GM18505 (cell line): ENCODE results near the gene SUPT4H1.

ENCODE experiments used
- ATAC-seq: cut with Tn5 transposase; IDR thresholded peaks from one replicate; pipeline ENCODE4 v1.9.1; 2021; ENCODE audit not compliant: unreplicated experiment
- POLR2A ChIP-seq: IDR thresholded peaks from 4 replicates; pipeline ENCODE4 v1.6.1; 2011; ENCODE audit warnings: borderline replicate concordance; ENCODE audit not compliant: insufficient read depth, insufficient read length; ENCODE audit errors: extremely low read depth

The SUPT4H1 gene

DNA sequence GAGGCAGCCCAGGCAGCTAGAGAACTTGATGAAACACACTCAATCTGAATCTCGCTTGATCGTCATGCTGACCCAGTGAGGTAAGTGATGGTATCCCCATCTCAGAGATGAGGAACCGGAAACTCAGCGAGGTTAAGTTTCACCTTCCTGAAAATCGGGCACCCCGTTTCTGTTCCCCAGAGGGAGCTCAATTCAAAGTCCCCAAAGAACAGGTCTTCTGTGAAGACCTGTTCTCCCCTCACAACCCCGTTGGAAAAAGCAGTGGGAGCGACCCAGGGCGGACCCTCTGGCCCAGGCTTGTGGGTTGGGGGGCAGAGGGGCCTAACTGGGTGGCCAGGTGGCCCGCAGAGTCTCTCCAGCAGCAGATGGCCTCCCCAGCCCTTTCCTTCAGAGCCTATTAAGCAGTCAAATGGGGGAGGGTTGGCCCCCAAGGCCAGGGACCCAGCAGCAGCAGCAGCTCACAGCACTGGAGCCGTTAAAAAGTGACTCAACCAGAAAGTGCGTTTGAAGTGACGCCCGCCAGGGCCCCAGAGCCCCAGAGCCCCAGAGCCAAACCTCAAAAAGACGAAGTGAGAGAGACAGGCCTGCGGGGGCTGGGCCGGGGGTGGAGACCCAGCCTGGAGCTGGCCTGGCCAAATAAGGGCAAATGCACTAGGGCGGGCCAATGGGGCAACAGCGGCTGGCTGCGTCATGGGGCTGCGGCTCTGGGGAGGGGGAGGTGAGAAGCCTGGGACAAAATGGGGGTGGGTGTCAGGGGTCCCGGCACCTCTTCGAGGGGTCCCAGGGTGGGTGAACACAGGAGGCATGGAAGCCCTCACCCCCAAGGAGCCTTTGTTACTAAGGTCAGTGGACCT, 14.2 kb downstream of the SUPT4H1 start:
- peak; percentile 54 for ATAC-seq
- TF ChIP-seq POLR2A = no peak

- ATAC-seq = no peak
- no peak for TF ChIP-seq POLR2A
These were observed 14.8 kb downstream of the SUPT4H1 start for GRCh38 chr17:58337210-58337599.

- ATAC-seq = no peak
- TF ChIP-seq POLR2A = no peak
These were observed 15.4 kb downstream of the SUPT4H1 start for GRCh38 chr17:58336456-58337209.

DNA sequence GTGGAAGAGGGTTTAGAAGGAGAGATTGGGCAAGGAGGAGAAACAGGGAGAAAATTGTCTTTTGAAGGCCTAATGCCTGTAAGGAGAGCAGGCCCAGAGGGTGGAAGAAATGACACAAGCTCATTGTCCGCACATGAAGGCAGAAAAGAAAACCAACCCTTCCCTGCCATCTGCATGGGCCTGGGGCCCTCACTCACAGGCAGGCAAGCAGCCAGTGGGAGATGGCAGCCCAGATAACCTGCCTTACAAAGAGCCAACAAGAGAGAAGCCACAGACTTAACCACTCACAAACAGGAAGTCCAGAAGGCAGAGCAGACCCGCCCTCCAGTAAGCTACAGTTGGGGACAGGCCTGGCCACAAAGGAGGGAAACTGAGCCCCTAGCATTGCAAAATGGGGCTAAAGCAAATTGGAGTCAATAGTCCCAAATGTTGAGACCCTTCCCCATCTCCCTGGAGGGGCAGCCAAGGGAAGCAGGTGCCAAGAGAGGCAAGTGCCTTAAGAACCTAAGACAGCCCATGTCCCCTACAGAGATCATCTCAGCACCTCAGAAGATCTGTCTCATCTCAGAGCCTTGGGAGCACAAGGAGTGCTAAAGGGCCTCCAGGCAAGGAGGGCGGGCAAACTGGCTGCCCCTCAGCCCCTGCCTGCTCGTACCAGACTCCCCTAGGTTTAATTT, 16.1 kb downstream of the SUPT4H1 start:
- TF ChIP-seq POLR2A = no peak
- no peak for ATAC-seq

DNA sequence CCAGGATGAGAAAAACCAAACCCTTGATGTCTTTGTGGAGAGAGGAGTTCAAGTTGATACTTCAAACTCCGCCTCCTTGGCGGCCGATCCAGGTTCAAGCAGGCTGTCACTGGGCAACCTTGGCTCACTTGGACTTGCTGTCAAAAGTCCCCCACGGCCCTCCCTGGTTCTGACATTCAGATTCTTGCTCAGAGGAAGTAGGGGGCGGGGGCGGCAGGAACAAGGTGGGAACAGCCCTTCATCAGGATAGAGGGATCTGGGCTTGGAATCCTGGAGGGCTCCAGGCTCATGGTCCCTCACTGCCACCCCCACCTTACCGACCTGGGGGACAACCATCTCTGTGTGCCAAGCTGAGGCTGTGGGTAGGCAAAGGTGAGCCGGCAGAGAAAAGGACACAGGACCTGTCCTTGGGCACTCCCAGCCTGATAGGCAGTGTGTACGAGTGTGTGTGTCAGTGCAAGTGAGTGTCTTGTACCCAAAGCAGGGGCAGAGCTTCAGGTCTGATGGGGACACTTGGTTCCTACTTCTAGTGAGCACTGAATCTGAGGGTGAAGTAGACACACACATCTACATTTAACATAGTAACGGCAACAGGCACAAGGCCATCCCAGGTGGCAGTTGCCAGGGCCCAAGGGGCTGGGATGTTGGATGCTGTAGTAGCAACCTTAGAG, 16.8 kb downstream of the SUPT4H1 start:
- ATAC-seq = no peak
- TF ChIP-seq POLR2A = no peak

DNA sequence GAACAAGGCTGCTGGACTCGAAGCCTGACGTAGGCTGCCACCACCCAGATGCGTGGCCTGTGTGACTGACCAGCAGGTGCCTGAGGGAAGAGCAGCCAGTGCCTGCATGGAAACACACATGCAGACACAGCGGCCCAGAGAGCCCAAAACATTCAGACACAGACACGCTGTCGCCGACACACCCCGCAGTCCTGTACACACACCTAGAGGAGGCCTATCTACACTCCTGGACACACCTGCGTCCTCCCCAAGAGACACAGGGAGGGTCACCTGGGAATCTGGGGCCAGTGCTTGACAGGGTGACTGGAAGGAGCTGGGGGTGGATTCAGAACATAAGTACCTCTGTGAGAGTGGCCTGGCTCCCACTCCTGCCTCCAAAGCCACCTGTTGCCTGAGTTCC, 17.3 kb downstream of the SUPT4H1 start:
- TF ChIP-seq POLR2A = no peak
- ATAC-seq = no peak

- no peak for TF ChIP-seq POLR2A
- no peak for ATAC-seq
These were observed 17.7 kb downstream of the SUPT4H1 start for GRCh38 chr17:58334256-58334655.

GRCh38 chr17:58333736-58334207, 18.2 kb downstream of the SUPT4H1 start:
- no peak for TF ChIP-seq POLR2A
- ATAC-seq = no peak

- no peak for ATAC-seq
- no peak for TF ChIP-seq POLR2A
These were observed 18.9 kb downstream of the SUPT4H1 start for GRCh38 chr17:58332778-58333735.

DNA sequence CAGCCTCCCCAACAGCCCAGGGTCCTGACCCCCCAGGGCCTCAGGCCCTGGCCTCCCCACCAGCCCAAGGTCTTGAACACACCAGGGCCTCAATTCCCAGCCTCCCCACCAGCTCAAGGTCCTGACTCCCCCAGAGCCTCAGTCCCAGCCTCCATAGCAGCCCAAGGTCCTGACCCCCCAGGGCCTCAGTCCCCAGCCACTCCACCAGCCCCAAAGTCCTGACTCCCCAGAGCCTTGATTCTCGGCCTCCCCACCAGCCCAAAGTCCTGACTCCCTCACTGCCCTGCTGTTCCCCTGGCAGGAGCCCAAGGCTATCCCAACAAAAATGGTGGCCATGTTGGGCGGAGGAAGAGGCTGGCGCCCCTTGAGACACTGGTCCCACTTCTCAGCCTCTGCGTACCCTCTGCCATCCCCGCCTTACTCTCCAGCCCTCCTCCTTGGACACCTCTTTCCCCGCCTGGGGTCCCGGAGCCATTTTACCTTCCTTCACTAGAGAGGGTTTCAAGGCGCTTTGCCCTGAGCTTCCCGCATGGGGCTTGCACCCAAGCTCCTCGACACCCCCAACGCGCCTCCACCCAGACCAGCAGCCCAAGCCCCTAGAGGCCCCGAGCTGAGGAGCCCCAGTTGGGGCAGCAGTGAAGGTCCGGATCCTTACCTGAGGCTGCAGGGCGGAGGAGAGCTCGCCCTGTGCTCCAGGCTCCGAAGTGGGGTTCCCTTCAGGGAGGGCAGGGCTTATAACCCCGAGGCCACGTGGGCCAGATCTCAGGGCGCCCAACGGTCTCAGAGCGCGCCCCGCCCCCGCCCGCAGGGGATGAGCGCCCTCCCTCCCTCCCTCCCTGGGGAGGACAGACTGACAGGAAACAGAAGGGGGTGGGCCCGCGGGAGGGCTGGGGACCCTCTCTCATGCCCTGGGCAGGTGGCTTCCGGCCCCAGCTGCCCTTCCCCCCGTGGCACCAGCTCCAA, 19.9 kb downstream of the SUPT4H1 start:
- TF ChIP-seq POLR2A = no peak
- peak; percentile 9 for ATAC-seq
